Hypothalamus (tissue), 51 donors: Measurements from ENCODE around the gene PHC2.
A peak's percentile ranks its signal among the peaks of the same experiment; 100 is the strongest.

ENCODE experiments used
- DNase-seq, 51 donors: peaks; one replicate each; lab custom pipeline; 2025; lab: John Stamatoyannopoulos, UW

PHC2 gene

DNA sequence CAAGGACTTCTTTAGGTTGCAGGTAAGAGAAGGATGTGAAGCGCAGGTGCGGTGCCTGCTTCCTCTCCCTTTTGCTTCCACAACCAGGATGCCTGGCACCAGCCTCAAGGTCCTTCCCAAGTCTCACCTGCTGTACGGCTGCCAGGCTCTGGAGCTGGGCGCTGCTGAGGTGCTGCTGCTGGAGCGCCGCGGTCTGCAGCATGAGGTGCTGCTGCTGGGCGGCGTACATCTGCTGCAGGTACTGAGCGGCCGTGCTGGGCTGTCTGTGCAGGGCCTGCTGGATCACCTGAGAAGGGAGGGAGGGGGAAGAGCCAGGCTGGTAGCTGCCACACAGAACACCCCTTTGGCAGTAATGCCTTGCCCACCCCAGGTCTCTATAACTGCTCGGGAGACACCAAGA lies 58.7 kb downstream of the PHC2 start:
- DNase-seq, result no peak

DNA sequence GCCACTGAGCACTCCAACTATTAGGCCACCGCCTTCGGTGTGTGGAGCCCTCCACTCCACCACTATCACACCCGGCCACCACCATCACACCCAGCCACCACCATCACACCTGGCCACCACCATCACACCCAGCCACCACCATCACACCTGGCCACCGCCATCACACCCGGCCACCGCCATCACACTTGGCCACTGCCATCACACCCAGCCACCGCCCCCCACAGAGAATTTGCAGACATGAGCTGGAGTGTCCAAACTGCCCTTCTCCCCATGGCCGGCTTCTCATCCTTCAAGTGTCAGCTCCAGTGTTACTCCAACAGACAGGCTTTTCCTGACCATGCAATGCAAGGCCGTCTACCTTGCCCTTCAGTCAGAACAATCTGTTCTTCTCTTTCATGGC lies 59.6 kb downstream of the PHC2 start:
- no peak for DNase-seq

DNA sequence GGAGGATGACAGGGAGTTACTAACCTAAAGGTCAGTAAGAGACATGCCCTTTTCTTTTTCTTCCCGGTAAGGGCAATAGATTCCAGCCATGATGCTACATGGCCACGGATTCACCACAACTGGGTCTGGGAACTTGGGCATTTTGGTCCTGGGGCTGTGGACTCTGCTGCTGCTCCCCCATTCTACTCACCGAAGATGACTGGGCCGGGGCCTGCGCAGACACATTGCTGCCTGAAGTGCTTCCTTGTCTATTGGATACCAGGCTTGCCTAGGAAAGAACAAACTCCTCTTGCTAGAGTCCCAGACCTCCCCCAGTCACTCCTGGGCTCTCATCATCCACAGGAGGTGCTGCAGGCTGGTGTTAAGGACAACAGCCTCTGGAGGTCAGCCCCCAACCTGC lies 60.1 kb downstream of the PHC2 start:
- no peak for DNase-seq

DNA sequence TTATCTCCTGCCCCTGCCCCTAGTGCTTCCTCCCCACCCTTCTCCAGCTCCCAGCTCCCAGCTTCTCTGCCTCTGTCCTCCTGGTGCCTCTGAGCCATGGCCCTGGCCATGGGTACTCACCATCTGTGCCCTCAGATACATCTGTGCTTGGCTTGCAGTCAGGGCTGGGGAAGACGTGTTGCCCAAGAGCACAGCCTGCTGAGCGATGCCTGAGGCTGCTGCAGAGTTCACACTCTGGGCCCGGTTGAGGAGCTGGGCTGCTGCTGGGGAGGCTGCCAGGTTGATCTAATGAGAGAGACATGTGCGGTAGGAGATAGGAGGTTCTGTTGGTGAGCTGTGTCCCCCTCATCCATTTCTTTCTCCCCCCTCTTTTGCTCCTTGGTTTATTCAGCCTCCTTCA lies 60.6 kb downstream of the PHC2 start:
- DNase-seq, result peak in 3 of 51 donors; percentile 16 to 20 (median 17)

DNA sequence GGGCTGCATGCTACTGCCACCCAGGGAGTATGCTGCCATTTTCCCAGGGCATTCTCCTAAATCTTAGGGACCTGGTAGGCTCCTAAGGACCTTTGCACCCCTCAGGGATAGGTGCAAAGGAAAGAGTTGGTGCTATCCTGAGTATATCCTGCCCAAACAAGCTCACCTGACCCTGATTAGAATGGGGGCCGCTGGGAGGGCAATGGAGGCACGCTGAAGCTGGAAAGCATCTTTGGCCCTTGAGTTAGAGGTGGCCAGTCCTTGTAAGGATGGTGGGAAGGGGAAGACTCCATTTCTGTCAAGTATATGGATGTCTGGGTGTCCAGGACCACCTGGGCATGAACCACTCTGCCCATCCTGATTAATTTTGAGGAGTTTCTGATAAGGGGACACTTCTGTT lies 61.1 kb downstream of the PHC2 start:
- DNase-seq, result no peak

DNA sequence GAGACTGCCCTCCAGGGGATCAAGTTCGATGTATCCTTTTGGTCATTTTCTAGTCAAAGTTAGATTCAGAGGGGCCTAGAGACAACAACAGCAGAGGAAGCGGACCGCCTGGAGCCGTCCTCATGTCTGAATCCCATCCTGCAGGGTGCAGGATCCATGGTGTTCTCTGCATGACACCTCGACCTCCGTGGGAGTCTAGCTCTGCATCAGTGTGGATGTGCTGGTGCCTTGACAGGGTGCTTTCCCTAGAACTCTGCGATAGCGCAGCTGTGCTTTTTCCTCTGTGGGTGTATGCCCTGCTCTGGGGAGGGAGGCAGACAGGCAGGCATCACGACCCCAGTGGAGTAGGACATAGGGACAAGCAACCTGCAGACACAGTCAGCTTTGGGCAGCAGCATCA lies 61.8 kb downstream of the PHC2 start:
- DNase-seq, result no peak

DNA sequence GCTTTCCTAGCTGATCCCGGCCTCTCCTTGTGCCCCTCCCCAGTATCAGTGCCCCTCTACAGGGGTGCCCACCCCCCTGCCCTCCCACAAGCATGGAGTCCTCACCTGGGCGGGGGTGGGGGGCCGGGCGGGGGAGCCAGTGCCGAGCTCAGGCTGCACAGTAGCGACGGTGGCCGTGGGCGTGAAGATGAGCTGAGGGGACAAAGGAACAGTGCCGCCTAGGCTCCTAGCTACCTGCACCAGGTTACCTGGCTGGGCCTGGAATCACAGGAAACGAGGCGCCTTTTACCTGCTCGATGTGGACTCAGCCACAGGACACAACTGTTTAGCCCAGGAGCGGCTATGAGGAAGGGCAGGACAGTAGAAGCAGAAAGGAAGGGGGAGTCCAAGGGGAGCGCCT lies 62.5 kb downstream of the PHC2 start:
- no peak for DNase-seq

DNA sequence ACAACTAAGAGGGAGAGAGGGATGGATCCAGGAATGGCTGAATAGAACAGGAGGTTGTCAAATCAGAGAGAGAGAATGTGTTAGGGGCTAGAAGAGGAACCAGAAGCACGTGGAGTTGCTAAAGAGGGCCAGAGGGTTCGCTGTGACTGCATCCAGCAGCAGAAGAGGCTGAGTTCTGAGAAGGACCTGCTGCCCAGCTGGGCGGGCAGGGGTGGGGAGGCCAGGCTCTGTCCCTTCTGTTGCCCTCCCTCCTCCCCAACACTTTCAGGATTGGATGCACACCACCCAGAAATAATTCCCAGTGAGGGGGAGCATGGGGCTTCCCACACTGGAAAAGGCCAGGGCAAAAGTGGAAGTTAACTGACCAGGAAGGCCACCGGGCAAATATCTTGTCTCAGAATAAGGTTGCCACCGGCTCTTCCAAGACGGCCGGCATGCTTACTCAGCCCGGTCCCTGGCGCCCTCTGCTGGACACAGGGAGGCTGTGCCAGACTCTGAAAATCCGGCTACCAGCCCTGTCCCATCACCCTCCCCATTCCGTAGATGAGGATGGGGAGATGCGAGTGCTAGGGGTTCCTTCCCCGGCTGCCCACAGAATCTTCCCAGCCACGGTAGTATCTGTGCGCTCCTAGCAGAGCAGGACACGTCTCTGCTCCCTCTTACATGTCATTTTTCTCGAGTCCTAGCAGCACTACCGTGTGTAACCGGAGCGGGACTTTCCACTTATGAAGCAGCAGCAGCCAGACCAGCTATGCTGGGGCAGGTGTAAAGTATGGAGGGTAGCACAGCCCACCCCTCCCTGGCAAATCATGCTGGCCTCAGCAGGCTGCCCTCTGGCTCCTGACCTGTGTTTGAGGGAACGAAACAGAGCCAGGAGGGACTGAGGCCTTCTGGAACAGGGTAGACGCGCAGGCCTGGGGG lies 63.1 kb downstream of the PHC2 start:
- peak; percentile 40 to 94 (median 80) for DNase-seq

DNA sequence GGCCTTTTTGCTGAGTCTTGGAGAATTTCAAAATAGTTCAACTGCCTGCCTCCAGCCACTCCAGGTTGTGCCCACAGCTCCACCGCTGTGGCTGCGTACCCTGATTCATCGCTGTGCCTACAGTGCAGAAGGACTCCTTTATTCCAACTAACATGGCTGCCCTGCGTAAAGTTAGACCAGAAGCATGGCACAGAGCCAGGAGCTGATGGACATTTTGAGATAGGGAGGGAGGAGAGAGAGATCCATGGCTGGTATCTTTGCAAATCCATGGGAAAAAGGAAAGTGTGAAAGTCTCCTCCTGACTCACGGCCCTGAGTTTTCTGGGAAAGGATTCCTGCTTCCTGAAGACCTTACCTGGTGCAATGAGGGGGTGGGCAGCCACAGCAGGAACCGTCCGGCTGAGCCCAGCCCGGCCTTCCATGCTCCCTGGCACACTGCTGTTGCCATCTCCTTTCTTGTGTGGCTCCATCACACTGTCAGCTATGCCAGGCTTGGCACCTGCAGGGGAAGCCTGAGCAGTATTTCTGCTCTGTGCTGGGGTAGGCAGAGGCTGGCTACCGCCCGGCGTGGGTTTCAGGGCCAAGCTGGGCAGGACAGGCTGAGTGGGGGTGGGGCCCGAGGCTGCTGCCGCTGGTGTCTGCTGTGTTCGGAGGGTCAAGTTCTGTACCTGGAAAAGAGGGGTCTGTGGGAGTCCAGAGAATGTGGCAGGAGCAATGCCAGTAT lies 64.0 kb downstream of the PHC2 start:
- peak in 3 of 51 donors; percentile 25 to 34 (median 30) for DNase-seq

DNA sequence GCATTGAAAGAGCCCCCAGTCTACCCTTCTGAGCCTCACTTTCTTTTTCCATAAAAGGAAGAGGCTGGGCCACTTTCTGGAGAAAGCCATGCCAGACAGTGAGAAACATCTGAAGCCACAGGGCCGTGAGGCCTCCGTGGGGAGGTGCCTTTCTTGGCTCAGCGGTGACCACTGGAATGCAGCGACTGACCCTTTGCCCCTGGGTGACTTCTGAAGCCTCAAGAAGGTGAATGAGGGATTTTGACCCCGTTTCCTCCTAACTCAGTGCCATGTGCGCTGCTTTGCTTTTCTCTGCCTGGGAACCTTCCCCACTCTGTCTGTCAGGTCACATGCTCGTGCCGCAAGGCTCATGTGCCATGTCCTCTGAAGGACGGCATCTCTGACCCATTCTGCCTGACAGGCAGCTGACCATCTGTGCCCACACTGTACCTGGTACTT lies 65.3 kb downstream of the PHC2 start:
- peak in 11 of 51 donors; percentile 16 to 50 (median 28) for DNase-seq

DNA sequence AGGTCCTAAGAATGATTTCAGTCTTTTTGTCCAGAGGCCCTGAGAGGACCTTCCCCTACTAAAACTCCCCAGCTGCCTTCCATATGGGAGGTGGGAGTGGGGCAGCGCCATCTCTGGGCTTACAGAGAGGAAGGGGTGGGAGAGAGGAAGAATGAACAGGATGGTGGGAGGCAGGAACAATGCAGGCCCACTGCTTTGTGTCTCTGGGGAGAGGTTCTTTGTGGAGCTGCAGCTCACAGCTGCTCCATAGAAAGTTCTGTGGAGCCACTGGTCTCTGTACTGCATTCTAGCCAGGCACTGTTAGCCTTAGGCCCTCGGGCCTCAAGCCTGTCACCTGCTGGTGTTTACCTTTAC lies 66.4 kb downstream of the PHC2 start:
- DNase-seq, result peak in 3 of 51 donors; percentile 25 to 57 (median 56)

DNA sequence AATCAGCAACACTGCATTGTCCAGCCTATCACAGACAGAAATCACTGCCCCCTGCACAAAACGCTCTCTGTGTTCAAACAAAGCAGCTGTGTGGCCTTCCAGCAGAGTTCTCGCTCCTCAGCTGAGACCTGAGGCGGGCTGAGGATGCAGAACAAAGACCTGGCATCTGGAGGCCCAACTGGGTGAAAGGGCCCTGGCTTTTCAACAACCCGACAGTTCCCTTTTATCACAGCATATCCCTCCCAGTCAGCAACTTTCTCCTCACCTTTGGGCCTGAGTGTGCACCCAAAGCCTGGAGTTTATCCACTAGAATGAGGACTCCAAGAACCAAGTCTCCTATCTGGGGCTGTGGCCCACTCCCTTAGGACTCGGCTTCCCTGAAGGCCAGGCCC lies 67.4 kb downstream of the PHC2 start:
- peak in 38 of 51 donors; percentile 26 to 81 (median 61) for DNase-seq

DNA sequence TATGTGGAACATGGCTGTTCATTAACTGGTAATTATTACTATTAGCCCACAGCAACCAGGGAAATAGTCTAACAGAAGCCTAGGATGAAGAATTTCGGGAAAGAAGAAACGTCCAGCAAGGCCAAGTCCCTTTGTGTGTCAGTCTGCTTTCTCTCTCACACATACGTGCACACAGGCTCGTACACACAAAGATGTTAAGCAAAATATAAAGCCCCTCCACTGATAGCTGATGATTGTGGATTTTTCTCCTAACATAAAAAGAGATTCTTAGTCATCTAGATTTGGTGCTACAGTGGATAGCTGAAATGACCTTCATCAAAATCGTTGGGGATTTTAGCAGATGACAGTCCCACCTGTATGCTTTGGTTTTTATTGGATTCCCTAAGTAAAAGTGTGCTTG lies 67.9 kb downstream of the PHC2 start:
- no peak for DNase-seq

DNA sequence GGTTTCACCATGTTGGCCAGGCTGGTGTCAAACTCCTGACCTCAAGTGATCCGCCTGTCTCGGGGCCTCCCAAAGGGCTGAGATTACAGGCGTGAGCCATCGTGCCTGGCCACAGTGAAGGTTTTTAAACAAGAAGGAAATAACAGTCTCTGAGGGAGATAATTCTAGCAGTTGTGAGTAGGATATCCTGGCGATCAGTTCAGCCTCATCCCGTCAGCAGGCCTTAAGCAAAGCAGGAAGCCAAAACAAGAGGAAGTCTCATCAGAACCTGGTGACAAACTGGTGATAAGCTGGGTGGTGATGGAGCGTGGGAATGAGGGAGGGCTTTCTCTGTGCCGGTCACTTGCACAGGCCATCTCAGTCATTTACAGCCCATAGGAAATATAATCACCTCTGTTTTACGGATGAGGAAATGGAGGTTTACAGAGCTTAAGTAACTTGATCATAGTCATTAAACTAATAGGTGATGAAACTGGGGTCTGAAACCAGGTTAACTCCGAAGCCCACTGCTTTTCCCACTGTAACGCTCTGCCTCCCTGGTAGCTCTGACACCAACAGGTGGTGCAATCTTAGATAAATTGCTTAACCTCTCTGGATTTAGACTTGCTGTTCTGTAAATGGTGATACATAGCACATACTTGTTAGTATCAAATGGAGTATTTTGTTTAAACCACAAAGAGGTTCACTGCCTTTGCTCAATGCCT lies 69.2 kb downstream of the PHC2 start:
- no peak for DNase-seq

DNA sequence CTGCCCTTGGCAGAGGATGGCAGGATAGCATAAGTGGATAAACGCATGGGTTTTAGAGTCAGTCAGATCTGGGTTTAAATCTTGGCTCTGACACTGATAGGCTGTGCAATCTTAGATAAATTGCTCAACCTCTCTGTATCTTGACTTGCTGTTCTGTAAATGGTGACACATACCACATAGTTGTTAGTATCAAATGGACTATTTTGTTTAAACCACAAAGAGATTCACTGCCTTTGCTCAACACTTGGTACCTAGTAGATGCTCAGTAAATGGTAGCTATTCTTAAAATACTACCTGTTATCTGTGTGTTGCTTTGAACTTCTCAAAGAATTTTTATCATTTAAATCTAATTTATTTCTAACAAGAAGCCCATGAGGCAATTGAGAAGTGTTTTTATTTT lies 70.5 kb downstream of the PHC2 start:
- no peak for DNase-seq

DNA sequence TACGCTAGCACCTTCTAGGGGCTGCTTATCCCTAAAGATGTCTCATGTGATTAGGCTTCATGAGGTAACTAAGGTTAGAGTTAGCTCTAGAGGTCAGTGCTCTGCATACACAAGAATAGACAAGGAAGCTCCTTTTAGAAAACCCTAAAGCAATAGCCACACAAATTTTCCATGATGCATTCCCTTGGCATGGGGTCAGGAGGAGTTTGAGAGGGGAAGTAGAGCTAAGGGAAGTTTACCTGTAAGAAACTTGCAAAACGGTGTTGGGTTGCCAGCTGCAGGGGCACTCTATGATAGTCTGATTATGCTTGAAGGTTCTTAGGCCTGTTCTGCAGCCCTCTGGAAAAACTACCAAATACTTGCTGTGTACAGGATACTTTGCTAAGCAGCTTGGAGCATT lies 71.0 kb downstream of the PHC2 start:
- no peak for DNase-seq

DNA sequence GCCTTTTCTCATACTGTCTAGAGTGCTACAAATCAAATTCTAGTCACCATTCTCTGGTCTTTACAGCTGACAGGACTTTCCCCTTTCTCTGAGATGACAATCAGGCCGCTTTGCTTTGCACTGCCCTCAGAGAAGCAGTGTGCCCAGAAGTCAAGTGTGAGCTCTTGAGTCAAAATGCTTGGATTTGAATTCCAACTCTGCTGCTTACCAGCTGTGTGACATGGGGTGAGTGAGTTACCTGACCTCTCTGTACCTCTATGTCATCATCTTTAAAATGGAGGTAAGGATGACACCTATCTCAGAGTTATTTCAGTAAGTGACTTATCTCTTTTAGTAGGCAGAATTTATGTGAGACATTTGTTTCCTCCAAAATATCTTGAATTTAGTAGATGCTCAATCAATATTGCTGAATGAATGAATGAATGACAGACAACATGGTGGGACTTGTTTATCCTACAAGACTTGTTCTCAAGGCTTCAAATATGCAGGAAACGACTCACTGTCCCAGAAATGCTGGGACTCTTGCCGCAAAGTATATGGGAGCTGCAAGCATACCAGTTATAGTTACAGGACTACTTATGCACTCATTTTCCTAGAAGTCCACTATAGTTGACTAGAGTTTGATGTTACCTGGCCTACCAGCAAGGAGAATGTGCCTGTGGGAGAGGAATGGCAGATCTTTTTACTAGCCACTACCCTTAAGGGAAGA lies 71.9 kb downstream of the PHC2 start:
- peak in 1 of 51 donors; percentile 12 for DNase-seq

DNA sequence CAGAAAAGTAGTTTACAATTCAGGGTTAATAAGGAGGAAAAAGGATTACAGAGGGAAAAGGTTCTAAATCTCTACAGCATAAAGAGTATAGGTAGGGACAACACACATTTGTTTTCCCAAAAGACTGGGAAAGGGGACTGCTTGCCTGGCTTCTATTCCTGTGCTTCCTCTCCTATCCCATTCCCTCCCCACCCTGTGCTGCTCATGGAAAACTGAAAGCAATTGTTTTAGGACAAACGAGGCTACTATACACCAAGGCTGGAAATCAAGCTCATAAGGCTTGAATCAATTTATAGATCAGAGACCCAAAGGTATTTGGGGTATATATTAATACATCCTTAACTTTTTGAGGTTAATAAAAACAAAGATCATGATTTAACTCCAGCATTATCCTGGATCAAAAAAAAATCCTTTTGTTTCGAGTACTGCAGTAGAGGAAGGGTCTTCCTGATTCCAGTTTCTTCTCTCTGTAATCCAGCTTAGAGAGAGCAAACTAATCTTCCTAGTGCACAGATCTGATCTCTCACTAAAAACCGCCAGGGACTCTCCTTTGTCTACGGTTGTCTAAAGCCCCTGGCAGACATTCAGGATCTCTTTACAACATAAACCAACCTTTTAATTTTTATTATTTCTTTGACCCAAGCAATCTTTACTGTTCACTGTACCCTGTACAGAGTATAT lies 72.6 kb downstream of the PHC2 start:
- peak in 2 of 51 donors; percentile 39 to 46 for DNase-seq

DNA sequence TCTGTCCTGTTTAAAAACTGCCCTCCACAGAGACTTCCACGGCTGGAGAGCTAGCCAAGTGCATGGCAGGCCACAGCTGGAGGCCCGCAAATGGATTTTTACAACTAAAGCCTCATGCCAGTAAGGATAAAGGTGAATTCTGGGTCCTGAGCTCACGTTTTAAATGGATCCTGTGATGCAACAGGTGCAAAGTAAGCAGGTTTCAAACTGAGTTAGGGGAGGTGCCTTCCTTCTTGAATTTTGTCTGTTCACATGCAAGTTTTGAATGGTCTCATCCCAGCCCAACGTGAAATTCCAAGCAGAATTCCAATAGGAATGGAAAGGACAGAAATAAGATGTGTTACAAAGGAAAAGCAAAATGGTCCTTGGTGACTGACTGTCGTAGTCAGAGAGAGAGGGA lies 73.8 kb downstream of the PHC2 start:
- no peak for DNase-seq

DNA sequence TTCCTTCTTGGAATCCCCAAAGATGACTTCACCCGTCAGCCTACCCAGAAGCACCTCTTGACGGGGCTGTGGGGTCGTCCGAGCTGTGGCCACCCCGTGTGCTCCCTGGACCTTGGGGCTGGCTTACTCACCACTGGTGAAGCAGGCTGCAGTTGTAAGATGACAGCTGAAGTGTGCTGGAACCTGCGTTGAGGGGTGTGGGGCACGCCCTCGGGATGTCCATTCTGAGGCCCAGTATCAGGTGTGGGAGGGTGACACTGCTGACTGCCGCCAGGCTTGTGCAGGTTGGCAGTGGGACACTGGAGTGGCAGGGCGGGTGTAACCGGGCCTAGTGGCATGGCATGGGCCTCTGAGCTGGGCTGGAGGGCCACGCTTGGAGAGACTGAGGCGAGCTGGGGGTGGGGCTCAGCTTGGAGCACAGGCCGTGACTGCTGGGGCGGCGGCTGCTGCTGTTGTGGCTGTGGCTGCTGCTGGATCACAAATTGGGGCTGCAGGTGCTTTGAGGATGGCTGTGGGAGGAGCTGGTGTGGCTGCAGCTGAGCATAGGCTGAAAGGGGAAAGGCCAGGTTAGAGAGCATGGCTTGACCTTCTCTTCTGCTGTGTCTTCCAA lies 76.1 kb downstream of the PHC2 start:
- no peak for DNase-seq
